Fibroblast of pulmonary artery (primary cell): Measurements from ENCODE around the gene ATAD3C.
"Not testable (repeated sequence)": the region's sequence is repeated elsewhere in the genome, so short reads cannot be mapped to it uniquely, and the experiment has no call there.

Experiments
- DNase-seq: peaks from one replicate; pipeline ENCODE4 v3.0.0-alpha.2; 2010; ENCODE audit warnings: low read depth
- H3K4me3 ChIP-seq: replicated peaks from 2 replicates; pipeline ENCODE4 v1.5.1; 2011; ENCODE audit warnings: low read depth, mild to moderate bottlenecking, control low read depth, low read length, moderate library complexity
- TF ChIP-seq, protein P1 (sequence below): IDR thresholded peaks from 2 replicates; pipeline ENCODE4 v1.5.1; 2011; ENCODE audit warnings: mild to moderate bottlenecking, control low read depth, low read length, inconsistent platforms; ENCODE audit errors: missing control alignments

ATAD3C gene

DNA sequence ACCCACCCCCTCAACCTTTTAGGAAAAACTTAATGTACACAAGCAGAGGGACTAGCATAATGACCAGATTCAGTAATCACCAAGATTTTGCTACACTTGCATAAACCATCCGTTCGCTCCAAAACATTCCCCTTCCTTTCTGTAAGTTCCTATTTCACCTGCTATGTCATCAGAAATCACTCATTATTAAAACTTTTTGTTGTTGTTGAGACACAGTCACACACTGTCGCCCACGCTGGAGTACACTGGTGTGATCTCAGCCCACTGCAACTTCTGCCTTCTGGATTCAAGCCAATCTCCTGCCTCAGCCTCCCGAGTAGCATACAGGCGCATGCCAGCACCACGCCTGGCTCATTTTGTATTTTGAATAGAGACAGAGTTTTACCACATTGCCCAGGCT, 45.8 kb upstream of the ATAD3C start:
- no peak for DNase-seq
- TF ChIP-seq, protein P1, sequence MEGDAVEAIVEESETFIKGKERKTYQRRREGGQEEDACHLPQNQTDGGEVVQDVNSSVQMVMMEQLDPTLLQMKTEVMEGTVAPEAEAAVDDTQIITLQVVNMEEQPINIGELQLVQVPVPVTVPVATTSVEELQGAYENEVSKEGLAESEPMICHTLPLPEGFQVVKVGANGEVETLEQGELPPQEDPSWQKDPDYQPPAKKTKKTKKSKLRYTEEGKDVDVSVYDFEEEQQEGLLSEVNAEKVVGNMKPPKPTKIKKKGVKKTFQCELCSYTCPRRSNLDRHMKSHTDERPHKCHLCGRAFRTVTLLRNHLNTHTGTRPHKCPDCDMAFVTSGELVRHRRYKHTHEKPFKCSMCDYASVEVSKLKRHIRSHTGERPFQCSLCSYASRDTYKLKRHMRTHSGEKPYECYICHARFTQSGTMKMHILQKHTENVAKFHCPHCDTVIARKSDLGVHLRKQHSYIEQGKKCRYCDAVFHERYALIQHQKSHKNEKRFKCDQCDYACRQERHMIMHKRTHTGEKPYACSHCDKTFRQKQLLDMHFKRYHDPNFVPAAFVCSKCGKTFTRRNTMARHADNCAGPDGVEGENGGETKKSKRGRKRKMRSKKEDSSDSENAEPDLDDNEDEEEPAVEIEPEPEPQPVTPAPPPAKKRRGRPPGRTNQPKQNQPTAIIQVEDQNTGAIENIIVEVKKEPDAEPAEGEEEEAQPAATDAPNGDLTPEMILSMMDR = no peak
- H3K4me3 ChIP-seq = no peak overlapping the region

DNA sequence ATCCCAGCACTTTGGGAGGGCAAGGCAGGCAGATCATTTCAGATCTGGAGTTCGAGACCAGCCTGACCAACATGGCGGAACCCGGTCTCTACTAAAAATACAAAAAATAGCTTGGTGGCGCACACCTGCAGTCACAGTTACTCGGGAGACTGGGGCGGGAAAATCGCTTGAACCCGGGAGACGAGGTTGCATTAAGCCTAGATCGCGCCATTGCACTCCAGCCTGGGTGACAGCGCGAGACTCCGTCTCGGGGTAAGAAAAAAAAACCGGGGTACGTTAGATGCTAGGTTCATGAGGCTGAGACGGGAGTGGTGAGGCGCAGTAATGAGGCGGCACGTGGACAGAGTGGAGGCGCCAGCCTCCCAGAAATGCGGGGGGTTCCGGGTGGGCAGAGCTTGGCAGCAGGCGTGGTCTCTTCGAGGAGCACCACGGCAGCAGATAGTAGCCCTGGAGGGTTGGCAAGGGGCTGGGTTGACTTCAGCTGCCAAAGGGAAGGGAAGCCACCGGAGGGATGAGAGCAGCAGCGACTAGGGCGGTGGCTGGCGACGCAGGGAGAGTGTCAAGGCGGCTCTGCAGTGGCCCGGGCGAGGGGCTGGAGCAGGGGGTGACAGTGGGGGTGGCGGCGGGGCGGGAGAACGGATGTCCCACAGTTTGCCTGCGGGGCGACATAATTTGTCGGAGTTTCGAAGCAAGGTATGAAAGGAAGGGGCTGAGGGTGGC, 43.2 kb upstream of the ATAD3C start:
- H3K4me3 ChIP-seq = peak overlapping the region; percentile 88
- no peak for DNase-seq
- TF ChIP-seq, protein P1 = no peak

DNA sequence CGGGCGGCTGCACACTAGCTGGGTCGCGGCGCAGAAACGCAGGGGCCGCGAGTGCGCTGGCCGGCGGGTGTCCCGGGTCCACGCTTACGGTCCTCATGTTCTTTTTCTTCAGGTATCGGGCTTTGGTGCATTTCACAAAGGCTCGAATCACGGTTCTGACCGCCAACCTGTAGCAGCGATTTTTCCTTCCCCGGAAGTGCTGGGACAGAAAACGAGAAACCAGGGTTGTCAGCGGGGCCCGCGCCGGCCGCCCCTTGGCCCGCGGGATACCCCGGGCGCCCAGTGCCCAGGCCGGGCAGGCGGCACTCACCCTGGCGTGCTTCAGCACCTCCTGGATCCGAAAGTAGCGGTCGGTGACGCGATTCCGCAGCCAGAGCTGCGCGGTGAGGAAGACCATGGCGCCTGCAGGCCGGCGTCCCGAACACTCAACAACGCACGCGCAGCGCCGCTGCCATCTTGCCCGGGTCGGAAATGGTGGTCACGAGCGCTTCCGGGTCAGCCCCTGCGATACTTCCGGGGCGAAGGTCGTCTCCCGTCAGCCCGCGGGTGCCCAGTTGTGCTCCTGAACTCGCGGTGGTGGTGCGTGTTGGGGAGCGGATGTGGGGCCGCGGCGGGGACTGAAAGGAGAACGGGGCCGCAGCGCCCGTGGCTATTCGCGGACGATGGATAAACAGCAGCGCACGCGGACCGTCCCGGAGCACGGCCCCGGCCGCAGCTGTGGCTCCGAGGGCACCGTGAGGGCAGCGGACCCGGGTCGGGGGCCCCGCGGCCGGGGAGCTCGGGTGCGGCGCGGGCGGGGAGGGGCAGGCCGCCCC, 42.5 kb upstream of the ATAD3C start, which contains the start of gene MRPL20:
TSS of gene MRPL20 (minus strand) at position 473 of the 815 bp plus-strand sequence. CDS start at position 397, 76 bp downstream.
- TF ChIP-seq, protein P1 = no peak
- peak; percentile 88 for DNase-seq
- peak within 1 kb of the TSS; percentile 88 for H3K4me3 ChIP-seq

DNA sequence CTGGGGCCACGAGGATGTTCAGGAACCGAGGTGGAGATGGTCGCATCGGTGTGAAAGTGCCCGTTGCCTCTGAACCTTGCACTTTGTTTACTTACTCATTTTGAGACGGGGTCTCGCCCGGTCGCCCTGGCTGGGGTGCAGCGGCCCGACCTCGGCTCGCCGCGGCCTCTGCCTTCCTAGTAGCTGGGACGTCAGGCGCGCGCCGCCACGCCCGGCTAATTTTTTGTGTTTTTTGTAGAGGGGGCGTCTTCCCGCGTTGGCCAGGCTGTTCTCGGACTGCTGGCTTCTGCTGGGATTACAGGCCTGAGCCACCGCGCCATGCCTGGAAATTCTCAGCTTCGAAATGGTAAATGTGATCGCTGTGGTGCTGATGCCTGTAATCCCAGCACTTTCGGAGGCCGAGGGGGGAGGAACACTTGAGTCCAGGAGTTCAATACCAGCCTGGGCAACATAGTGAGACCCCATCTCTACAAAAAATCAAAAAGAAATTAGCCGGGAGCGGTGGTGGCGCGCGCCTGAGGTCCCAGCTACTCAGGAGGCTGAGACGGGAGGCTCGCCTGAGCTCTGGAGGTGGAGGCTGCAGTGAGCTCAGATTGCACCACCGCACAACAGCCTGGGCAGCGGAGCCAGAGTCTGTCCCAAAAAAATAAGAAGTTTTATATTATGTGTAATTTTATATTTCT, 41.7 kb upstream of the ATAD3C start:
- TF ChIP-seq, protein P1 = peak; percentile 1
- peak overlapping the region; percentile 88 for H3K4me3 ChIP-seq
- peak; percentile 50 for DNase-seq

DNA sequence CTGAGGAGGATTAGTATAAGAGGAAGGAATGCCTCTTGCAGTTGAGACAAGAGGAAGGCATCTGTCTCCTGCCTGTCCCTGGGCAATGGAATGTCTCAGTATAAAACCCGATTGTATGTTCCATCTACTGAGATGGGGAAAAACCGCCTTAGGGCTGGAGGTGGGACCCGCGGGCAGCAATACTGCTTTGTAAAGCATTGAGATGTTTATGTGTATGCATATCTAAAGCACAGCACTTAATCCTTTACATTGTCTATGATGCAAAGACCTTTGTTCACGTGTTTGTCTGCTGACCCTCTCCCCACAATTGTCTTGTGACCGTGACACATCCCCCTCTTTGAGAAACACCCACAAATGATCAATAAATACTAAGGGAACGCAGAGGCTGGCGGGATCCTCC, 39.3 kb upstream of the ATAD3C start:
- not testable (repeated sequence) for DNase-seq, H3K4me3 ChIP-seq

DNA sequence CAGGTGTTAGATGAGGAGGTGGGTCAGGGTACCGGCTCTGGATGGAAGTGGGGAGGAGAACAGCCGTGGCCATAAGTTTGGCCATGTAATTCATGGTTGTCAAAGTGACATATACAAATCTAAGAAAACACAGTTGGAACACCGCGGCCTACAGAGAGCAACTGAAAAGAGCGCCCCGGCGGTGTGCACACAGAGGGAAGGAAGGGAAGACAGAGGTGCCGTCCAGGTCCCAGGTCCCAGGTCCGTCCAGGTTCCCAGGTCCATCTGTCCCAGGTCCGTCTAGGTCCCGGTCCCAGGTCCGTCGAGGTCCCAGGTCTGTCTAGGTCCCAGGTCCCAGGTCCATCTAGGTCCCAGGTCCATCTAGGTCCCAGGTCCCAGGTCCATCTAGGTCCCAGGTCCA, 37.9 kb upstream of the ATAD3C start:
- TF ChIP-seq, protein P1 = no peak
- DNase-seq = no peak

DNA sequence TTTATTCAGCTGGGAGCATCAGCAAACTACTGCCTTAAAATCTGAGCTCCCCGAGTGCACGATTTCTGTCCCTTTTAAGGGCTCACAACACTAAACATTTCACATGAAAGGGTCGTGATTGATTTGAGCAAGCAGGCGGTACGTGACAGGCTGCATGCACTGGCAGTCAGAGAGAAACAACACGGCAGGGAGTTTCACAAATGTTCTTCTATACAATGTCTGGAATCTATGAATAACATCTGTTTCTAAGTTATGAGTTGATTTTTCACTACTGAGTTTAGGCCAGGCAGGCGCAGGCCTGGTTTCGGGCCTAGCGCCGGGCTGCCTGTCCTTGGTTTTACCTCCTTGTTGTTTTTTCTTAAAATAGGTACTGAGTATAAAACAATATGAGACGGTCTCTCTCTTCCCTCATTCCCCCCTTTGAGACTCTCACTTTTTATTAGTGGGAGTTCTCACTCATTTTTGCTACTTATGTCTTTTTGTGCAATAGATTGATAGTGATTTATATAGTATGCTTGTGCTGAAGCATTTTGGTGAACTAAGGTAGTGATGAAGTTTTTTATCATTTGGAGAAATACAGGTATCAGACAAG, 37.1 kb upstream of the ATAD3C start:
- H3K4me3 ChIP-seq, DNase-seq: not testable (repeated sequence)

More for the DNA sequence above, 37.9 kb upstream of the ATAD3C start:
- no peak overlapping the region for H3K4me3 ChIP-seq
